Uterus (tissue), 2 donors: Measurements from ENCODE around the gene HMX1.

Source experiments
- POLR2A ChIP-seq, 2 donors: fragments of 450-650 bp; IDR thresholded peaks; one replicate each; pipeline ENCODE4 v1.6.1; 2016; ENCODE audit warnings: antibody characterized with exemption in 2 of 2, mild to moderate bottlenecking in 1 of 2, moderate library complexity in 1 of 2
- TF ChIP-seq, protein P1 (sequence below), 4 experiments: fragments of 200-600 bp in 2 of 4; fragments of 450-650 bp in 2 of 4; sonication (generic) in 2 of 4; IDR thresholded peaks; one replicate each; pipeline ENCODE4 v1.5.1; 2016 to 2019; ENCODE audit warnings: antibody characterized with exemption in 4 of 4, mild to moderate bottlenecking in 2 of 4, moderate library complexity in 1 of 4

DNA sequence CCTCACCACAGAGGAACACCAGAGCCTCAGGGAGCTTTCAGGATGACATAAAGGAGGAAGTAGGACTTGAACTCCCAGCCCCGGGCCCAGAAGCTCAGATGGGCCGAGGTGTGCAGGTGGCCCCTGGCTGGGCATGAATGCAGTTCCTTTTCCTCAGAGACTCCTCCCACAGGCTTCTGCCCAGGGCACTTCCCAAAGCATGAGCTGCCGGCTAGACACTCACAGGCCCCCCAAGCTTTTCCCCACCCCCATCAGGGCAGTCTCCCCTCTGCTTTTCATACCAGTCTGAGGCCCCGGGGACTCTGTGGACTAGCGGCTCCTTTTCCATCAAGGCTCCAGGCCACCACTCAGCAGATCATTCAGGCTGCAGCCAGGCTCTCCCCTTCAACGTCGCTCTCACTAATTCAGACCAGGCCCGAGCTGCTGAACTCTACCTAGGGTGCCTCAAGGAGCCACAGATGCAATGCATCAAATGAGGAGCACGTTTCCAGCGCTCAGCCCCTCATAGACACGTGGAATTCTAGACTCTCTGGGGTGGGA, 36.9 kb downstream of the HMX1 start:
- TF ChIP-seq POLR2A (IDR thresholded peaks at IDR 0.05) = no peak
- TF ChIP-seq, protein P1, sequence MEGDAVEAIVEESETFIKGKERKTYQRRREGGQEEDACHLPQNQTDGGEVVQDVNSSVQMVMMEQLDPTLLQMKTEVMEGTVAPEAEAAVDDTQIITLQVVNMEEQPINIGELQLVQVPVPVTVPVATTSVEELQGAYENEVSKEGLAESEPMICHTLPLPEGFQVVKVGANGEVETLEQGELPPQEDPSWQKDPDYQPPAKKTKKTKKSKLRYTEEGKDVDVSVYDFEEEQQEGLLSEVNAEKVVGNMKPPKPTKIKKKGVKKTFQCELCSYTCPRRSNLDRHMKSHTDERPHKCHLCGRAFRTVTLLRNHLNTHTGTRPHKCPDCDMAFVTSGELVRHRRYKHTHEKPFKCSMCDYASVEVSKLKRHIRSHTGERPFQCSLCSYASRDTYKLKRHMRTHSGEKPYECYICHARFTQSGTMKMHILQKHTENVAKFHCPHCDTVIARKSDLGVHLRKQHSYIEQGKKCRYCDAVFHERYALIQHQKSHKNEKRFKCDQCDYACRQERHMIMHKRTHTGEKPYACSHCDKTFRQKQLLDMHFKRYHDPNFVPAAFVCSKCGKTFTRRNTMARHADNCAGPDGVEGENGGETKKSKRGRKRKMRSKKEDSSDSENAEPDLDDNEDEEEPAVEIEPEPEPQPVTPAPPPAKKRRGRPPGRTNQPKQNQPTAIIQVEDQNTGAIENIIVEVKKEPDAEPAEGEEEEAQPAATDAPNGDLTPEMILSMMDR (IDR thresholded peaks at IDR 0.05) = no peak
